Esophagus squamous epithelium (tissue), 4 donors: ENCODE results near the gene VPREB3.

Experiments used
- POLR2A ChIP-seq, 4 donors: fragments of 450-650 bp; IDR thresholded peaks; one replicate each; pipeline ENCODE4 v1.6.1; 2017; ENCODE audit warnings: antibody characterized with exemption in 4 of 4, mild to moderate bottlenecking in 4 of 4, moderate library complexity in 3 of 4
- TF ChIP-seq, protein P1 (sequence below), 6 experiments: fragments of 450-650 bp in 4 of 6; fragments of 200-600 bp in 2 of 6; sonication (generic) in 2 of 6; IDR thresholded peaks; one replicate each; pipeline ENCODE4 v1.5.1; 2016 to 2019; ENCODE audit warnings: antibody characterized with exemption in 6 of 6, mild to moderate bottlenecking in 4 of 6, moderate library complexity in 4 of 6

DNA sequence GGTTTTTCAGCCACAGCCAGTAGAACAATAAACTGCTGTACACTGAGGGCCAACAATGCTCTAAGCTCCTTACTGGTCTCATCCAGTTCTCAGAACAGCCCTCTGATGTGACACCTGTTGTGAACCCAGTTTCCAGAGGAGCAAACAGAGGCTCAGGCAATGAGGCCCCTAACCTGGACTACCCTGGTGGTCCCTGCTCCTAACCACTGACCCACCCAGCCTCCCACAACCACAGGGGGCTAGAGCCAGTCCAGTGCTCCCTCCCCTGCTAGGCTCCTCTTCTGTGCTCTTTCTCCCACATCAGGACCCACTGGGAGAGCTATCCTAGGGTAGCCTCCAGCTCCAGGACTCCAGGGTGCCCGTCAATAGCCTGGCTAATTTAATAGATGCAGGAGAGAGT is 28.5 kb upstream of the VPREB3 start:
- TF ChIP-seq, protein P1, sequence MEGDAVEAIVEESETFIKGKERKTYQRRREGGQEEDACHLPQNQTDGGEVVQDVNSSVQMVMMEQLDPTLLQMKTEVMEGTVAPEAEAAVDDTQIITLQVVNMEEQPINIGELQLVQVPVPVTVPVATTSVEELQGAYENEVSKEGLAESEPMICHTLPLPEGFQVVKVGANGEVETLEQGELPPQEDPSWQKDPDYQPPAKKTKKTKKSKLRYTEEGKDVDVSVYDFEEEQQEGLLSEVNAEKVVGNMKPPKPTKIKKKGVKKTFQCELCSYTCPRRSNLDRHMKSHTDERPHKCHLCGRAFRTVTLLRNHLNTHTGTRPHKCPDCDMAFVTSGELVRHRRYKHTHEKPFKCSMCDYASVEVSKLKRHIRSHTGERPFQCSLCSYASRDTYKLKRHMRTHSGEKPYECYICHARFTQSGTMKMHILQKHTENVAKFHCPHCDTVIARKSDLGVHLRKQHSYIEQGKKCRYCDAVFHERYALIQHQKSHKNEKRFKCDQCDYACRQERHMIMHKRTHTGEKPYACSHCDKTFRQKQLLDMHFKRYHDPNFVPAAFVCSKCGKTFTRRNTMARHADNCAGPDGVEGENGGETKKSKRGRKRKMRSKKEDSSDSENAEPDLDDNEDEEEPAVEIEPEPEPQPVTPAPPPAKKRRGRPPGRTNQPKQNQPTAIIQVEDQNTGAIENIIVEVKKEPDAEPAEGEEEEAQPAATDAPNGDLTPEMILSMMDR (IDR thresholded peaks at IDR 0.05): no peak
- no peak for TF ChIP-seq POLR2A (IDR thresholded peaks at IDR 0.05)
